BE2C (cell line): ENCODE measurements around the gene DCDC2C.

Source experiments
- DNase-seq: peaks from one replicate; pipeline ENCODE4 v3.0.0-alpha.2; 2020
- H3K27me3 ChIP-seq: fragments of 250-450 bp; sonication (Bioruptor Pico); 2 replicates; pipeline ENCODE4 v1.5.1; 2020; ENCODE audit warnings: mild to moderate bottlenecking
- H3K36me3 ChIP-seq: fragments of 250-450 bp; sonication (Bioruptor Pico); 2 replicates; pipeline ENCODE4 v1.5.1; 2020; ENCODE audit warnings: mild to moderate bottlenecking
- H3K4me1 ChIP-seq: fragments of 250-450 bp; sonication (Bioruptor Pico); 2 replicates; pipeline ENCODE4 v1.5.1; 2020
- H3K4me3 ChIP-seq: 2 replicates; pipeline ENCODE4 v1.5.1; 2011; ENCODE audit warnings: low read depth, low read length
- H3K9me3 ChIP-seq: fragments of 250-450 bp; sonication (Bioruptor Pico); 2 replicates; pipeline ENCODE4 v1.5.1; 2020
- TF ChIP-seq, protein P1 (sequence below): IDR thresholded peaks from 2 replicates; pipeline ENCODE4 v1.5.1; 2012; ENCODE audit warnings: mild to moderate bottlenecking, low read depth, low read length

Gene DCDC2C

DNA sequence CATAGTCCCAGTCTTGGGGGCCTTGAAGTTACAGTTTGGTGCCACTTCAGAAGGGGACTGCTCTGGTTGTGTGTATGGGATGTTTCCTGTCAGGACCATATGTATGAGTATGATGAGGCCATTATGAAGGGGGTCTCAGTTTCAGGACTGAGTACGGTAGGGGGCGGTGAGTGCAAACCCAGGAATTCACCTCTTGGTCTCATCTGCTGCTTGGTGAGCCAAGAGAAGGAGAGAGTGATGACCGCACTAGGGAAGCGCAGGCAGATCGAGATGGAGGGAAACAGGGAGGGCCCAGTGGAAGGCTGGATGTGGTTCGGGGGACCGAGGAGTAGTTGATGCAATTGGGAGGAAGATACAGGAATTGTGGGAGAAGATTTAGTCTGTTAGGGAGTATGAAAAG lies 28.5 kb downstream of the DCDC2C start:
- no peak overlapping the region for H3K4me3 ChIP-seq
- no peaks in the 10 kb centered on the region for H3K9me3 ChIP-seq
- H3K4me1 ChIP-seq: no peaks in the 10 kb centered on the region
- DNase-seq: no peak
- no peaks in the 10 kb centered on the region for H3K36me3 ChIP-seq
- TF ChIP-seq, protein P1, sequence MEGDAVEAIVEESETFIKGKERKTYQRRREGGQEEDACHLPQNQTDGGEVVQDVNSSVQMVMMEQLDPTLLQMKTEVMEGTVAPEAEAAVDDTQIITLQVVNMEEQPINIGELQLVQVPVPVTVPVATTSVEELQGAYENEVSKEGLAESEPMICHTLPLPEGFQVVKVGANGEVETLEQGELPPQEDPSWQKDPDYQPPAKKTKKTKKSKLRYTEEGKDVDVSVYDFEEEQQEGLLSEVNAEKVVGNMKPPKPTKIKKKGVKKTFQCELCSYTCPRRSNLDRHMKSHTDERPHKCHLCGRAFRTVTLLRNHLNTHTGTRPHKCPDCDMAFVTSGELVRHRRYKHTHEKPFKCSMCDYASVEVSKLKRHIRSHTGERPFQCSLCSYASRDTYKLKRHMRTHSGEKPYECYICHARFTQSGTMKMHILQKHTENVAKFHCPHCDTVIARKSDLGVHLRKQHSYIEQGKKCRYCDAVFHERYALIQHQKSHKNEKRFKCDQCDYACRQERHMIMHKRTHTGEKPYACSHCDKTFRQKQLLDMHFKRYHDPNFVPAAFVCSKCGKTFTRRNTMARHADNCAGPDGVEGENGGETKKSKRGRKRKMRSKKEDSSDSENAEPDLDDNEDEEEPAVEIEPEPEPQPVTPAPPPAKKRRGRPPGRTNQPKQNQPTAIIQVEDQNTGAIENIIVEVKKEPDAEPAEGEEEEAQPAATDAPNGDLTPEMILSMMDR: no peak
- peaks cover 25% of the 10 kb centered on the region for H3K27me3 ChIP-seq

DNA sequence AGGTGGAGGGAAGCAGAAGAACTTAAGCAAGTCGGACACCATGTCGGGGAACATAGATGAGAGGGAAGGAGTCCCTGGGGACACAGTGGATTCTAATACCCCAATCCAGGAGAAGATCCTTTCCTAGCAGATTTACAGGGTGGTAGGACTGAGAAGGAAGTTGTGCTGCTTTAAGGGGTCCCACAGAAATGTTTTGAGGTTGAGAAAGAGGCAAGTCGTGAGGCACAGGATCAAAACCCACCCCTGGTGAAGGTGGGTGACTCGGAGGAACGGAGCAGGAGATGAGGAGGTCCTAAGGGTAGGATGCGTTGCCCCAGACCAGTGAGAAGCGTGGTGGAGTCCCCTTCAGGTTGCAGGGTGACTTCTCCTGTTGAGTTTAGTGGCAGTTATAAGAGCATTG lies 32.7 kb downstream of the DCDC2C start:
- Histone ChIP-seq H3K27me3 (peaks cover 37% of the 10 kb centered on the region), H3K36me3 (no peaks in the 10 kb centered on the region), H3K4me3 (no peak overlapping the region), H3K4me1 (no peaks in the 10 kb centered on the region), H3K9me3 (no peaks in the 10 kb centered on the region)
- TF ChIP-seq, protein P1: no peak
- no peak for DNase-seq

DNA sequence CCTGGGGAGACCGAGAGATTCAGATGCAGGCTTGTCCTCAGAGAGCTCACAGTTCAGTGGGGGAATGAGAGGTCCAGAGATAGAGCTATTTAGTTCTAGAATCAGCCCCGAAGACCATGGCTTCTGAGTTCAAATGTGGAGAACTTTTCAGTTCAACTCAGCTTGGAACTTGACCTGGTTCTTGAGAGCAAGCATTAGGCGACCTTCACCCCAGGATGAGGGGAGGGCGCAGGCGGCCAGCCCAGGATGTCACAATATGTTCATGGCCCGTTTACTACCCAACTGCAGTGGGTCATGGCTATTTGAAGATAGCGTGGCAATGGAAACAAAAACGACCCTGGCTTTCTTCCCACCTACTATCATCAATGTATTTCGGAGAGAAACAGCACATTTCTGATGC lies 33.8 kb downstream of the DCDC2C start:
- H3K4me1 ChIP-seq: no peaks in the 10 kb centered on the region
- no peak overlapping the region for H3K4me3 ChIP-seq
- no peaks in the 10 kb centered on the region for H3K9me3 ChIP-seq
- H3K36me3 ChIP-seq: no peaks in the 10 kb centered on the region
- TF ChIP-seq, protein P1: no peak
- no peak for DNase-seq
- peaks cover 37% of the 10 kb centered on the region for H3K27me3 ChIP-seq

DNA sequence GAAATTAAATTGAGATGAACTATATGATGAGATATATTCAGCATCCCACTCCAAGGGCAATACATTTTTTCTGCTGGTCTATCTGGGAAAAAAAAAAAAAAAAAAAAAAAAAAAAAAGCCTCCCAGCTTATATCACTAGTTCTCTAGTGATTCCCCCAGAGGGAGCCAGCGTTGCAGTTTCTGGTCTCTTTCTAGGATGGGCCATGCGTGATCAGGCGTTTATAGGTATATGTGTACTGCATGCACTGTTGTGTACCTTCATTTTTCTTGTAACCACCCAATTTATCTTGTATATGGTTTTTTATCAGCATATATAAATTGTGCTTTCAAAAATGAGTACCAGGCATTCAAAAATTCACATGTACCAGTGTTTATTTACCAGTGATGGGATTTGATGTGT lies 35.1 kb downstream of the DCDC2C start:
- Histone ChIP-seq H3K4me3 (no peak overlapping the region), H3K36me3 (no peaks in the 10 kb centered on the region), H3K4me1 (no peaks in the 10 kb centered on the region), H3K9me3 (no peaks in the 10 kb centered on the region), H3K27me3 (peaks cover 37% of the 10 kb centered on the region)
- DNase-seq: peak; percentile 66
- TF ChIP-seq, protein P1: peak; percentile 65

DNA sequence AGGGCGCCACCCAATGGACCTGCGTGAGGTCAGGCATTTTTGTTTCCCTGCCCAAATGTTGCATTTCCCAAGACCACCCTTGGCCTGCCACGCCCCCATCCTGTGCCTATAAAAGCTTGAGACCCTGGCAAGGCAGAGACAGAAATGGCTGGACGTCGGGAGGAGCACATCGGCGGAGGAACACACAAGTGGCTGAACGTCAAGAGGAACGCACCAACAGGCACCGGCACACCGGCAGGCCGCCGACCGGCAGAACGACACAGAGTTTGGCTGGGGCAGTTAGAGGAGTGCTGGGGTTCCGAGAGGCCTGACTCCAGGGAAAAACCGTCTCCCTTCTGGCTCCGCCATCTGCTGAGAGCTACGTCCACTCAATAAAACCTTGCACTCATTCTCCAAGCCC lies 35.9 kb downstream of the DCDC2C start:
- no peaks in the 10 kb centered on the region for H3K9me3 ChIP-seq
- H3K36me3 ChIP-seq: no peaks in the 10 kb centered on the region
- TF ChIP-seq, protein P1: no peak
- H3K4me3 ChIP-seq: no peak overlapping the region
- no peak for DNase-seq
- peaks cover 33% of the 10 kb centered on the region for H3K27me3 ChIP-seq
- H3K4me1 ChIP-seq: no peaks in the 10 kb centered on the region

DNA sequence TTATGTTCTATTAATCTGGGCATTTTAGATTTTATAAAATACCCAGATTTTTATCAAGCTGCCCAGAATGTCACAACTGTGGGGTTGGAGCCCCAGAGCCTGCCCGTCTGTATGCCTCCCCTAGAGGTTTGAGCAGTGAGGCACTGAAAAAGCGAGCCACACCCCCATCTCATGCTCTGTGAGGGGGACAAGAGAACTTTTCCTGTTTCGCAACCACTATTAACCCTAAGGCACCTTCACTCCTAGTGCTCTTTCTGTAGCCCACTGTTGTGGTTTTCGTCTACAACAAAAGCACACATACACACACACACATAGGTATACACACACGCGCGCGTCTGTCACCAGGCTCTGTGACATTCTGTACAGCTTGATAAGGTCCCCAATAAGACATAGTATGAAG lies 38.0 kb downstream of the DCDC2C start:
- Histone ChIP-seq H3K4me1 (no peaks in the 10 kb centered on the region), H3K27me3 (peaks cover 16% of the 10 kb centered on the region), H3K36me3 (no peaks in the 10 kb centered on the region), H3K9me3 (no peaks in the 10 kb centered on the region), H3K4me3 (no peak overlapping the region)
- DNase-seq: no peak
- TF ChIP-seq, protein P1: 0 out of 2 replicates have a peak, but pooled peaks have one; percentile 2
